GM19099 (cell line): ENCODE results near the gene ASNS.

Source experiments
- POLR2A ChIP-seq: IDR thresholded peaks from 3 replicates; pipeline ENCODE4 v1.6.1; 2011; ENCODE audit warnings: low read depth; ENCODE audit not compliant: insufficient read length; ENCODE audit errors: extremely low read depth

ASNS gene

DNA sequence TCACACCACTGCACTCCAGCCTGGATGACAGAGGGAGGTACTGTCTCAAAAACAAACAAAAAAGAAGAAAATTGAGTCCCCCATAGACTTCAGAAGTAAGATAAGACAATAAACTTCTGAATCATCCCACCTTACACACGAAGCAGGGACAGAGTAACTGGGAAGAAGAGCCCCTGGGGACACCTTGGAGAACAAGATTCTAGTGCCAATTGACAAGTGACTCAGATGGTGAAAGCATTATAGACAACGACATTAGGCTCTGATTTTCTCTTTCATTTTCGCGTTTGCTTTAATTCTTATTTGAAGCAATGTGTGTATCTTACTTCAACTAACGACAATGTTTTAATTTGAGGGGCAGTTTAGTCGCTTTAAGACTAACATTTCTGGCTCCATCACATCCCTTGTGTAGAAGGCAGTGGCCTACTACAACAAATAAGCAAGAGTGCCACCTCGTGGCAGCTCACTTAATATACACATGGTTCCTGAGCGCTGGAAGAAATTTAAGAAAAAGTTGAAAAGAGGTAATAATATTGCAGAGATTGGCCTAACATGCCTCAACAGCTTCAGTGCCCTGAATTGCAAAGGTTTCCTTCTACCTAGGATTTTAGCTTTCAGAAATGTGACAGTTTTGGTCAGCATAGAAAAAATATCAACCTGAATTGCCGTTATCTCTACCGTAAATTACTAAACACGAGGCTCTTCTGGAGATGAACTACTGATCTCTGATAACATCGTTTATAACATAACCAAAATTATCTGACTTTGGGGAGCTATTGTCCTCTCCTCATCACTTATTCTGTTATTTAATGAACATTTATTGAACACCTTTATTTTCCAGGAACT lies 36.7 kb downstream of the ASNS start:
- no peak for TF ChIP-seq POLR2A

DNA sequence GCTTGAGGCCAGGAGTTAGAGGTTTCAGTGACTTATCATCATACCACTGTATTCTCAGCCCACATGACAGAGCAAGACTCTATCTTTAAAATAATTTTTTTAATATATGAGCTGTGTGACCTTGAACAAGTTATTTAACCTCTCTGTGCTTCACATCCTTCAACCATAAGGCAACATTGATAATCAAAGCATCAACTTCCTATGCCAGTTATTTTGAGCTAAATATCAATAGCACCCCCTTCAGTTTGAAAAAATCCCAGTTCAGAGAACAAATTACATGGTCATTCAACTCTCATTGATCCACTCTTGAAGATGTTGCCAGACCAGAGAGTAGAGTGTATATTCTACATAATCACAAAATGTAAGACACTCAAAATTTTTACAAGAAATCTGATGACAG lies 53.0 kb downstream of the ASNS start:
- TF ChIP-seq POLR2A: no peak

GRCh38 chr7:97818066-97818663 lies 54.0 kb downstream of the ASNS start:
- no peak for TF ChIP-seq POLR2A
